ENCODE data around the gene NRXN3.
"Not testable (repeated sequence)": the region's sequence is repeated elsewhere in the genome, so short reads cannot be mapped to it uniquely, and the experiment has no call there.

Gene NRXN3

GRCh38 chr14:78524766-78525165, 354.6 kb downstream of the NRXN3 start:
- Mint-ChIP-seq H3K9me3 (no peaks in the 10 kb centered on the region), H3K27ac (no peak overlapping the region), H3K27me3 (ENCODE audit: low read depth) (no peaks in the 10 kb centered on the region), H3K4me1 (ENCODE audit: low read depth) (no peaks in the 10 kb centered on the region), H3K4me3 (no peak overlapping the region), H3K36me3 (ENCODE audit: low read depth) (no peaks in the 10 kb centered on the region)

- Mint-ChIP-seq H3K9me3 (no peaks in the 10 kb centered on the region), H3K27me3 (ENCODE audit: low read depth) (no peaks in the 10 kb centered on the region), H3K27ac (no peak overlapping the region), H3K36me3 (ENCODE audit: low read depth) (no peaks in the 10 kb centered on the region), H3K4me1 (ENCODE audit: low read depth) (no peaks in the 10 kb centered on the region), H3K4me3 (no peak overlapping the region)
These were observed 359.9 kb downstream of the NRXN3 start for GRCh38 chr14:78530078-78530477.

GRCh38 chr14:78534141-78534540, 364.0 kb downstream of the NRXN3 start:
- Mint-ChIP-seq H3K27ac (no peak overlapping the region), H3K27me3 (ENCODE audit: low read depth) (no peaks in the 10 kb centered on the region), H3K4me3 (no peak overlapping the region), H3K9me3 (no peaks in the 10 kb centered on the region), H3K36me3 (ENCODE audit: low read depth) (no peaks in the 10 kb centered on the region), H3K4me1 (ENCODE audit: low read depth) (no peaks in the 10 kb centered on the region)

DNA sequence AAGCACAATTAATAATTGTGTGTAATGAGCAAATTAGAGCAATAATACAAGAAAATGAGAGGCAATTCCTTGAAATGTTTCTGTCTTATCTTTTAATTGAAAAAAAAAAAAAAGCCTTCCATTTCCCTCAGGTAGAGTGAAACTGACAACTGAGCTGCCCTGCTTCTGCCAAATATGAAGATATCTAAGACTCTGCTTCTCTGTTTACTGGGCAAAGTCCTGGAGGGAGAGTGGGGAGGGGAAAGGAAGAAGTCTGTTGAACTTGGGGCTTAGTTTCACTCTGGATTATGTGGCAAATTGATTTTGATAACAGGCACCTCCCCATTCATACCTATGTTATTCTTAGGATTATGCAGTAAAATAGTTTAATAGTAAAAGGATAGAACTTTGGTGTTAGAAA, 364.9 kb downstream of the NRXN3 start:
- H3K27ac Mint-ChIP-seq: no peak overlapping the region
- H3K27me3 Mint-ChIP-seq (ENCODE audit: low read depth): no peaks in the 10 kb centered on the region
- H3K36me3 Mint-ChIP-seq (ENCODE audit: low read depth): no peaks in the 10 kb centered on the region
- no peak overlapping the region for H3K4me3 Mint-ChIP-seq
- no peaks in the 10 kb centered on the region for H3K4me1 Mint-ChIP-seq (ENCODE audit: low read depth)
- H3K9me3 Mint-ChIP-seq: no peaks in the 10 kb centered on the region

DNA sequence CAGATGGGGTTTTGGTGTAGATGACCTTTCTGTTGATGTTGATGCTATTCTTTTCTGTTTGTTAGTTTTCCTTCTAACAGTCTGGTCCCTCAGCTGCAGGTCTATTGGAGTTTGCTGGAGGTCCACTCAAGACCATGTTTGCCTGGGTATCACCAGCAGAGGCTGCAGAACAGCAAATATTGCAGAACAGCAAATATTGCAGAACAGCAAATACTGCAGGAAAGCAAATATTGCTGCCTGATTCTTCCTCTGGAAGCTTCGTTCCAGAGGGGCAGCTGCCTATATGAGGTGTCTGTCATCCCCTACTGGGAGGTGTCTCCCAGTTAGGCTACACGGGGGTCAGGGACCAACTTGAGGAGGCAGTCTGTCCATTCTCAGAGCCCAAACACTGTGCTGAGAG, 371.6 kb downstream of the NRXN3 start:
- H3K4me1 Mint-ChIP-seq (ENCODE audit: low read depth); H3K4me3 Mint-ChIP-seq; H3K27ac Mint-ChIP-seq; H3K9me3 Mint-ChIP-seq; H3K27me3 Mint-ChIP-seq (ENCODE audit: low read depth); H3K36me3 Mint-ChIP-seq (ENCODE audit: low read depth): not testable (repeated sequence)

GRCh38 chr14:78543433-78543832, 373.3 kb downstream of the NRXN3 start:
- H3K9me3 Mint-ChIP-seq: peaks cover 5% of the 10 kb centered on the region
- no peaks in the 10 kb centered on the region for H3K36me3 Mint-ChIP-seq (ENCODE audit: low read depth)
- H3K27me3 Mint-ChIP-seq (ENCODE audit: low read depth): no peaks in the 10 kb centered on the region
- no peaks in the 10 kb centered on the region for H3K4me1 Mint-ChIP-seq (ENCODE audit: low read depth)
- no peak overlapping the region for H3K4me3 Mint-ChIP-seq
- no peak overlapping the region for H3K27ac Mint-ChIP-seq

- H3K27ac Mint-ChIP-seq: no peak overlapping the region
These were observed 390.9 kb downstream of the NRXN3 start for GRCh38 chr14:78561074-78561473.

GRCh38 chr14:78566026-78566858, 396.1 kb downstream of the NRXN3 start:
- H3K36me3 Mint-ChIP-seq (ENCODE audit: low read depth): no peaks in the 10 kb centered on the region
- H3K4me1 Mint-ChIP-seq (ENCODE audit: low read depth): peaks cover 3% of the 10 kb centered on the region
- H3K4me3 Mint-ChIP-seq: no peak overlapping the region
- no peaks in the 10 kb centered on the region for H3K9me3 Mint-ChIP-seq
- H3K27me3 Mint-ChIP-seq (ENCODE audit: low read depth): no peaks in the 10 kb centered on the region
- H3K27ac Mint-ChIP-seq: no peak overlapping the region

More at GRCh38 chr14:78561074-78561473, 390.9 kb downstream of the NRXN3 start:
- Mint-ChIP-seq H3K4me1 (ENCODE audit: low read depth) (no peaks in the 10 kb centered on the region), H3K4me3 (no peak overlapping the region), H3K9me3 (no peaks in the 10 kb centered on the region), H3K27me3 (ENCODE audit: low read depth) (no peaks in the 10 kb centered on the region), H3K36me3 (ENCODE audit: low read depth) (no peaks in the 10 kb centered on the region)

DNA sequence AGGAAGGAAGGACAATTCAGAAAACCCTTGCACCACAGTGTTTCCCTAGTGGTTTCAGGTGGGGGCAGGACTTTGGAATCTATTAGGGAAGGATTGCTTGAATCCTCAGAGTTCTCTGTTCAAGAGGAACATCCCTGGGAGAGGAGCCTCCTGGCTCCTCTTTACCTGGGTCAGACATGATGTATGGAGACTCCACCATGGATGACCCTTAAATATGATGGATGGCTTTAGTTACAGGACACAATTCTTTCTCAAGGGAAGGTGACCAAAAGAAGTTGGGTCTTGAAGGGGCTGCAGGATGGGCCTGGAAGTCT, 396.6 kb downstream of the NRXN3 start:
- peaks cover 3% of the 10 kb centered on the region for H3K4me1 Mint-ChIP-seq (ENCODE audit: low read depth)
- no peak overlapping the region for H3K27ac Mint-ChIP-seq
- no peak overlapping the region for H3K4me3 Mint-ChIP-seq
- H3K36me3 Mint-ChIP-seq (ENCODE audit: low read depth): no peaks in the 10 kb centered on the region
- no peaks in the 10 kb centered on the region for H3K27me3 Mint-ChIP-seq (ENCODE audit: low read depth)
- H3K9me3 Mint-ChIP-seq: no peaks in the 10 kb centered on the region

DNA sequence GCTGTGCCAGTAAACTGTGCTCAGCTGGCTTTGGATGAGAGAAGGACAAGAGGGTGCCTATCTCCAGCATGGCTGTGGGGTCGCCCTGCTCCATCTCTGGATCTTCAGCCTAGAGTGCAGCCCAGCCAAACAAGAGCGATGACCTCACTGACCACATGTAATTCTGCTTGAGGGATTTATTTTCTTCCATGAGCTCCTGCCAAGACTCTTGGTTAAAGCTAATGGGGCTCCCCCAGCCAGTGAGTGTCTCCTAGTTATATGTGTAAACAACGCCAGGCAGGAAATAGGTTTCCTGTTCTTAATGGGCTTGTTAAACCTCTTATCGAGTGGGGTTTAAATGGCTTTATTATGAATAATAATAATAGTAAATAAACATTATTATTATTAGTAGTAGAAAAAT, 397.2 kb downstream of the NRXN3 start:
- Mint-ChIP-seq H3K9me3 (no peaks in the 10 kb centered on the region), H3K27ac (no peak overlapping the region), H3K36me3 (ENCODE audit: low read depth) (no peaks in the 10 kb centered on the region), H3K4me3 (no peak overlapping the region), H3K4me1 (ENCODE audit: low read depth) (peaks cover 3% of the 10 kb centered on the region), H3K27me3 (ENCODE audit: low read depth) (no peaks in the 10 kb centered on the region)

- H3K27ac Mint-ChIP-seq; H3K36me3 Mint-ChIP-seq (ENCODE audit: low read depth); H3K4me3 Mint-ChIP-seq; H3K27me3 Mint-ChIP-seq (ENCODE audit: low read depth); H3K4me1 Mint-ChIP-seq (ENCODE audit: low read depth): not testable (repeated sequence)
- H3K9me3 Mint-ChIP-seq: peaks cover 17% of the 10 kb centered on the region
These were observed 403.6 kb downstream of the NRXN3 start for GRCh38 chr14:78573736-78574135.

DNA sequence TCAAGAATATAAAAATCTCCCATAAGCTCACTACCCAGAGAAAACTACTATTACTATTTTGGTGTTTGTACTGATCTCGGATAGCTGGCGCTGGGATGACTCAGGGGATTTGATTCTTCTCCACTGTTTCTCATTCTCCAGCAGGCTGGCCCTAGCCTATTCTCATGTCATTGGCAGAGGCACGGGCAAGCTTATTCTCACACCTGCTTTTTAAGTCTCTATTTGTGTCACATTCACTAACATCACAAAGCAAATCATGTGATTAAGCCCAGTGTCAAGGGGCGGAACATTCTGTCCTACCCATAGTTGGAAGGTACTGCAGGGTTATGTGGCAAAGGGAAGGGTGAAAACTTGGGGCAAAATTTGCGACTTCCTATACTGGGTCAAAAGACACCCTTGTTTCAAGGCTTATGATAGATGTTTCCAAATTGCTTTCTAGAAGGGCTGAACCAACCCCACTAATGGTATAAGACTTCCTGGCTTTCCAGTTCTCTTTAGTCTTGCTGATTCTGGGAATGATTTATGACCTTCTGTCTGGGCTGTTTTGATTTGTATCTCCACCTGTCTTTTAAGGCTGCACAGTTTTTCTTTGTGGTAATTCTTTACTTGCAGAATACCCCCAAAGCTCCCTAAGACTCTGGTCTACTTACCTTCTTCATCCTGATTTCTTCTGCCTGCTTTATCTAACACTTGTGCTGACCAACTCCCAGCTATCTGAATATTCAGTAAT, 406.4 kb downstream of the NRXN3 start:
- Mint-ChIP-seq H3K36me3 (ENCODE audit: low read depth) (no peaks in the 10 kb centered on the region), H3K9me3 (peaks cover 17% of the 10 kb centered on the region), H3K4me3 (no peak overlapping the region), H3K27me3 (ENCODE audit: low read depth) (no peaks in the 10 kb centered on the region), H3K27ac (no peak overlapping the region), H3K4me1 (ENCODE audit: low read depth) (no peaks in the 10 kb centered on the region)

- no peaks in the 10 kb centered on the region for H3K36me3 Mint-ChIP-seq (ENCODE audit: low read depth)
- H3K4me3 Mint-ChIP-seq: no peak overlapping the region
- H3K27ac Mint-ChIP-seq: no peak overlapping the region
- H3K4me1 Mint-ChIP-seq (ENCODE audit: low read depth): no peaks in the 10 kb centered on the region
- no peaks in the 10 kb centered on the region for H3K9me3 Mint-ChIP-seq
- H3K27me3 Mint-ChIP-seq (ENCODE audit: low read depth): no peaks in the 10 kb centered on the region
These were observed 411.1 kb downstream of the NRXN3 start for GRCh38 chr14:78581229-78581628.

- Mint-ChIP-seq H3K27me3 (ENCODE audit: low read depth) (no peaks in the 10 kb centered on the region), H3K4me1 (ENCODE audit: low read depth) (no peaks in the 10 kb centered on the region), H3K4me3 (no peak overlapping the region), H3K36me3 (ENCODE audit: low read depth) (no peaks in the 10 kb centered on the region), H3K27ac (no peak overlapping the region), H3K9me3 (no peaks in the 10 kb centered on the region)
These were observed 416.5 kb downstream of the NRXN3 start for GRCh38 chr14:78586681-78587080.

DNA sequence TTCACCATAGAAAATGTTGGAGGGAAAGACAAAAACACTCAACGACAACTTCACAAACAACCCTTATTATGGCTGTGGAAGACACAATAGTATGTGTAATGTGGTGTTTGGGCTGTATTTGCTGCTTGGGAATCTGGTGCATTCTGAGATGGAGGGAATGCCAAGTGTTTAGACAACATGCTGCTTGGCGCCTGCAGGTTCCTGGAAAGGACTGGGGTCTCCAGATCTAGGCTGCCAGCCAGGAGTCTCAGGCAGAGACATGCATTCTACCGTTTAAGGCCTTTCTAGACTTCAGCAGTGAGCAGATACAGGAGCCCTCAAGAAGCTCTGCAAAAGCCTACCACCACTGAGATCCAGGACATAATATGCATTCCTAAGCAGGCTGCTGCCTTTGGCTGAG, 418.7 kb downstream of the NRXN3 start:
- Mint-ChIP-seq H3K9me3 (no peaks in the 10 kb centered on the region), H3K27ac (no peak overlapping the region), H3K36me3 (ENCODE audit: low read depth) (no peaks in the 10 kb centered on the region), H3K4me1 (ENCODE audit: low read depth) (no peaks in the 10 kb centered on the region), H3K27me3 (ENCODE audit: low read depth) (no peaks in the 10 kb centered on the region), H3K4me3 (no peak overlapping the region)
